Mucosa of descending colon (tissue), 3 donors: ENCODE measurements around the gene TICRR. TPM values are rescaled to one million over a fixed set of nuclear protein-coding genes. Genes with fewer than 3 reads are reported as not detected.

Experiments
- ATAC-seq: fragments of 200-7000 bp; cut with Tn5 transposase; one replicate; pipeline ENCODE4 v1.9.1; 2020; ENCODE audit warnings: mild to moderate bottlenecking, moderate library complexity
- DNase-seq, 3 donors: peaks; one replicate each; pipeline ENCODE4 v3.0.0-alpha.2; 2020
- H3K36me3 ChIP-seq: fragments of 200-600 bp; one replicate; pipeline ENCODE4 v1.8.0; 2021; ENCODE audit warnings: low read depth, mild to moderate bottlenecking
- H3K4me1 ChIP-seq: fragments of 200-600 bp; one replicate; pipeline ENCODE4 v1.8.0; 2021; ENCODE audit warnings: low read depth, mild to moderate bottlenecking
- H3K4me3 ChIP-seq: fragments of 200-600 bp; one replicate; pipeline ENCODE4 v1.8.0; 2021; ENCODE audit warnings: mild to moderate bottlenecking
- H3K9me3 ChIP-seq: fragments of 200-600 bp; one replicate; pipeline ENCODE4 v1.8.0; 2021; ENCODE audit warnings: mild to moderate bottlenecking
- intact Hi-C, 2 donors: fragments of 100-400 bp; cut with DNase I in 1 of 2; cut with micrococcal nuclease in 1 of 2; formaldehyde crosslinking; loops; one replicate each; pipeline versions ENCODE4 v1.11.0 to v1.11.1; 2022; cut with DNase I, micrococcal nuclease
- total RNA-seq, 3 donors: library from RNA; stranded (reverse); fragmentation: NEBNext Ultra II Directional in 2 of 3; extraction: Animal tissue kit (Norgen Biotek cat#: 25700) in 2 of 3; gene quantifications; one replicate each; pipeline versions ENCODE4 v1.2.1 to v1.2.4, GENCODE V29; 2021 to 2023
- TF ChIP-seq, protein P1 (sequence below): fragments of 200-600 bp; IDR thresholded peaks from one replicate; pipeline ENCODE4 v1.8.0; 2022; ENCODE audit warnings: antibody characterized with exemption, mild to moderate bottlenecking
- donor health status: DM: no; HTN: no; CAD: no; lungs with moderate emphysema.
- donor health status: DM: no; HTN: no; CAD: no.
- donor health status: DM: no; HTN: yes; CAD: no.

The TICRR gene
- total RNA-seq, 3 donors from 2014 or later = 1.0 to 4.4 (median 1.6) TPM

DNA sequence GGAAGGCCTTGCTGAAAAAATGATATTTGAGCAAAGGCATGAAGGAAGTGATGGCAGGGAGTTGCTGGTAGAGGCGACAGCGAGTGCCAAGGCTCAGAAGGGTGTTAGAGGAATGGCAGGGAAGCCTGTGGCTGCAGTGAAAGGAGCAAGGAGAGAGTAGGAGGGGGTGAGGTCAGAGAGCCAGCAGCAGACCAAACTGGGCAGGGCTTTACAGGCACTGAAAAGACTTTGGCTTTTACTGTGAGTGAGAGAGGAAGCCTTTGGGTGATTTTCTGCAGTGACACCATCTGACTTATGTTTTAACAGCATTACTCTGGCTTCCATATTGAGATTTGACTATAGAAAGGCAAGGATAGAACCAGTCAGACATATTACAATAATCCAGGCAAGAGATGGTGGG, 11.4 kb downstream of the TICRR start:
- ATAC-seq (no peak), DNase-seq (no peak)
- Histone ChIP-seq H3K4me3 (no peak overlapping the region), H3K36me3 (no peaks in the 10 kb centered on the region), H3K9me3 (no peaks in the 10 kb centered on the region), H3K4me1 (no peaks in the 10 kb centered on the region)
- TF ChIP-seq, protein P1, sequence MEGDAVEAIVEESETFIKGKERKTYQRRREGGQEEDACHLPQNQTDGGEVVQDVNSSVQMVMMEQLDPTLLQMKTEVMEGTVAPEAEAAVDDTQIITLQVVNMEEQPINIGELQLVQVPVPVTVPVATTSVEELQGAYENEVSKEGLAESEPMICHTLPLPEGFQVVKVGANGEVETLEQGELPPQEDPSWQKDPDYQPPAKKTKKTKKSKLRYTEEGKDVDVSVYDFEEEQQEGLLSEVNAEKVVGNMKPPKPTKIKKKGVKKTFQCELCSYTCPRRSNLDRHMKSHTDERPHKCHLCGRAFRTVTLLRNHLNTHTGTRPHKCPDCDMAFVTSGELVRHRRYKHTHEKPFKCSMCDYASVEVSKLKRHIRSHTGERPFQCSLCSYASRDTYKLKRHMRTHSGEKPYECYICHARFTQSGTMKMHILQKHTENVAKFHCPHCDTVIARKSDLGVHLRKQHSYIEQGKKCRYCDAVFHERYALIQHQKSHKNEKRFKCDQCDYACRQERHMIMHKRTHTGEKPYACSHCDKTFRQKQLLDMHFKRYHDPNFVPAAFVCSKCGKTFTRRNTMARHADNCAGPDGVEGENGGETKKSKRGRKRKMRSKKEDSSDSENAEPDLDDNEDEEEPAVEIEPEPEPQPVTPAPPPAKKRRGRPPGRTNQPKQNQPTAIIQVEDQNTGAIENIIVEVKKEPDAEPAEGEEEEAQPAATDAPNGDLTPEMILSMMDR = no peak
- intact Hi-C loops = no loop called here

DNA sequence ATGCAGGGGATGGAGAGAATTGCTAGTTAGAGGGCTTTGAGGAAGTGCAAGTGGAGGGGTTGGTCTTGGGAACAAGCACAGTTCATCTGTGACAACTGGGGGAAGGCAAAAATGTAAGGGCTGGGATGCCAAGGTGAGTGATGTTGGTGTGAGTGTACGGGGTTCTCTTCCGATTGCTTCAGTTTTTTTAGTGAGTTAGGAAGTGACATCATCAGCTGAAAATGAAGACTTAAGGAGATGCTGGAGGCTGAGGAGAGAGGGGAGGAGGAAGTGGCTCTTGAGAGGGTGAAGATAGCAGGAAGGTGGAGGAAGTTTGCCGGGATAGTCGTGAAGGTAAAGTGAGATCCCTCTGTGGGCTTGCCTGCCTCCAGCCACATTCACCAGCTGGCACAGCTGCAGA, 12.7 kb downstream of the TICRR start:
- Histone ChIP-seq H3K4me1 (no peaks in the 10 kb centered on the region), H3K4me3 (no peak overlapping the region), H3K36me3 (no peaks in the 10 kb centered on the region), H3K9me3 (no peaks in the 10 kb centered on the region)
- TF ChIP-seq, protein P1 = no peak
- intact Hi-C loops = no loop called here
- no peak for ATAC-seq
- no peak for DNase-seq

DNA sequence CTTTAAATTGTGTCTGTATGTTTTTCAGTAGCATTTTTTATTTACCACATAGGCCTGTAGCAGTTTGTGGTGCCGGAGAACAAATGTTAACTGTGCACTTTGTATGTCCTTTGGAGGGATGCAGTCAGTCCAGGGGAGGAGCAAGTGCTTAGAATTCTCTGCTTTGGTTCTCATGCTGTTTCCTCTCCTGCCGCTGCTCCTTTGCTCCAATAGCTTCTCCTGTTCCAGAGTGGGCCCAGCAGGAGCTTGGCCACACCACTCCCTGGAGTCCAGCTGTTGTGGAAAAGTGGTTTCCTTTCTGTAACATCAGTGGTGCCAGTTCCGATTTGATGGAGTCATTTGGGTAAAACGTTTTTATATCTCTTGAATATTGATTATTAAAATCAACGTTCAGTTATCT, 16.6 kb downstream of the TICRR start:
- Histone ChIP-seq H3K4me1 (peaks cover 3% of the 10 kb centered on the region), H3K36me3 (no peaks in the 10 kb centered on the region), H3K9me3 (no peaks in the 10 kb centered on the region), H3K4me3 (no peak overlapping the region)
- TF ChIP-seq, protein P1 = no peak
- intact Hi-C loops = no loop called here
- DNase-seq (no peak), ATAC-seq (no peak)

- Histone ChIP-seq H3K4me1 (peaks cover 3% of the 10 kb centered on the region), H3K9me3 (no peaks in the 10 kb centered on the region), H3K4me3 (no peak overlapping the region), H3K36me3 (no peaks in the 10 kb centered on the region)
- TF ChIP-seq, protein P1 = no peak
- intact Hi-C loops = no loop called here
- DNase-seq (no peak), ATAC-seq (no peak)
These were observed 17.7 kb downstream of the TICRR start for GRCh38 chr15:89593018-89593417.

GRCh38 chr15:89599021-89599420, 23.8 kb downstream of the TICRR start:
- intact Hi-C loops = no loop called here
- H3K4me1 ChIP-seq = peaks cover 3% of the 10 kb centered on the region
- H3K4me3 ChIP-seq = no peak overlapping the region
- DNase-seq (no peak), ATAC-seq (no peak)
- H3K9me3 ChIP-seq = no peaks in the 10 kb centered on the region
- TF ChIP-seq, protein P1 = no peak
- H3K36me3 ChIP-seq = no peaks in the 10 kb centered on the region

- ATAC-seq (no peak), DNase-seq (no peak)
- Histone ChIP-seq H3K4me3 (no peak overlapping the region), H3K4me1 (no peaks in the 10 kb centered on the region), H3K9me3 (peaks cover 5% of the 10 kb centered on the region), H3K36me3 (no peaks in the 10 kb centered on the region)
- intact Hi-C loops = no loop called here
- TF ChIP-seq, protein P1 = no peak
These were observed 36.0 kb downstream of the TICRR start for GRCh38 chr15:89611317-89611716.
